ENCODE data around the gene GNPTG.

- TF ChIP-seq TCF7L2 (IDR thresholded peaks at IDR 0.05; ENCODE audit: low read depth, low read length): no peak
- TF ChIP-seq FOXC1 (CRISPR knock-in tag; IDR thresholded peaks at IDR 0.05; ENCODE audit: borderline replicate concordance): no peak
- TF ChIP-seq POLR2A (IDR thresholded peaks at IDR 0.05; ENCODE audit: insufficient read depth in 1 of 2, low read depth in 2 of 2, low read length in 2 of 2): no peak
- TF ChIP-seq DPF2 (CRISPR knock-in tag; IDR thresholded peaks at IDR 0.05; ENCODE audit: borderline replicate concordance, low read depth): no peak
- TF ChIP-seq U2AF1 (optimal IDR thresholded peaks at IDR 0.05; ENCODE audit: low read depth, low read length): no peak
- TF ChIP-seq GATAD1 (CRISPR knock-in tag; IDR thresholded peaks at IDR 0.05): no peak
- no peak for TF ChIP-seq POLR2G (IDR thresholded peaks at IDR 0.05; ENCODE audit: low read depth, low read length)
- TF ChIP-seq CTCF (CRISPR knock-in tag; IDR thresholded peaks at IDR 0.05): no peak
- TF ChIP-seq ZNF546 (CRISPR knock-in tag; conservative IDR thresholded peaks at IDR 0.05): no peak
- no peak for TF ChIP-seq ZFP36 (IDR thresholded peaks at IDR 0.05; ENCODE audit: borderline replicate concordance, low read depth, low read length, partially characterized antibody)
- TF ChIP-seq CEBPG (CRISPR knock-in tag; IDR thresholded peaks at IDR 0.05): no peak
- no peak for TF ChIP-seq ZNF800 (CRISPR knock-in tag; IDR thresholded peaks at IDR 0.05)
- no peak for TF ChIP-seq ZNF574 (CRISPR knock-in tag; IDR thresholded peaks at IDR 0.05)
- TF ChIP-seq SMAD9 (CRISPR knock-in tag; IDR thresholded peaks at IDR 0.05): no peak
Measured at GRCh38 chr16:1326391-1326790, 25.3 kb upstream of the GNPTG start.
